ENCODE measurements around the gene STIM1. TPM values are rescaled to one million over a fixed set of nuclear protein-coding genes. Genes with fewer than 3 reads are reported as not detected.

The STIM1 gene
- total RNA-seq, 2 experiments from 2014 or later = 62.9 to 68.5 TPM

GRCh38 chr11:3957437-3957836 is 102.0 kb downstream of the STIM1 start:
- Mint-ChIP-seq H3K27me3 (ENCODE audit: low read depth) (no peaks in the 10 kb centered on the region), H3K9me3 (no peaks in the 10 kb centered on the region), H3K4me1 (ENCODE audit: low read depth) (peaks cover 81% of the 10 kb centered on the region), H3K4me3 (no peak overlapping the region), H3K27ac (peak overlapping the region; percentile 54), H3K36me3 (ENCODE audit: low read depth) (no peaks in the 10 kb centered on the region)
- CTCF ChIA-PET = interaction anchor here (0.6 to 1.0 kb wide), 2 partner anchors 11 to 105 kb away, joined by 3 read pairs; no protein-coding TSS in a partner anchor
- no peak for DNase-seq
- intact Hi-C loops (cut with micrococcal nuclease) = no loop called here

- CTCF ChIA-PET = interaction anchor here (1.0 to 4.6 kb wide), 4 partner anchors 10 to 109 kb away, joined by 3 to 17 read pairs (median 4); partner anchors contain the start of gene STIM1
- intact Hi-C loops (cut with micrococcal nuclease) = loop anchor here (2.0 kb wide), 1 partner anchor 15 kb away; no protein-coding TSS in a partner anchor
- Mint-ChIP-seq H3K4me3 (no peak overlapping the region), H3K4me1 (ENCODE audit: low read depth) (peaks cover 79% of the 10 kb centered on the region), H3K9me3 (no peaks in the 10 kb centered on the region), H3K27me3 (ENCODE audit: low read depth) (no peaks in the 10 kb centered on the region), H3K27ac (no peak overlapping the region), H3K36me3 (ENCODE audit: low read depth) (no peaks in the 10 kb centered on the region)
- DNase-seq = no peak
Measured at GRCh38 chr11:3958281-3958680, 102.8 kb downstream of the STIM1 start.

GRCh38 chr11:3959015-3959902 is 103.8 kb downstream of the STIM1 start:
- Mint-ChIP-seq H3K27ac (no peak overlapping the region), H3K27me3 (ENCODE audit: low read depth) (no peaks in the 10 kb centered on the region), H3K4me3 (no peak overlapping the region), H3K36me3 (ENCODE audit: low read depth) (no peaks in the 10 kb centered on the region), H3K9me3 (no peaks in the 10 kb centered on the region), H3K4me1 (ENCODE audit: low read depth) (peaks cover 79% of the 10 kb centered on the region)
- intact Hi-C loops (cut with micrococcal nuclease) = loop anchor here (1.0 to 2.0 kb wide), 3 partner anchors 10 to 16 kb away; no protein-coding TSS in a partner anchor
- CTCF ChIA-PET = interaction anchor here (0.6 to 4.6 kb wide), 10 partner anchors 9 to 117 kb away, joined by 3 to 17 read pairs (median 4); partner anchors contain the start of gene STIM1
- no peak for DNase-seq

- H3K36me3 Mint-ChIP-seq (ENCODE audit: low read depth) = no peaks in the 10 kb centered on the region
- no peak for DNase-seq
- CTCF ChIA-PET = interaction anchor here (0.6 to 4.6 kb wide), 8 partner anchors 9 to 110 kb away, joined by 3 to 17 read pairs (median 6); partner anchors contain the start of gene STIM1
- no peaks in the 10 kb centered on the region for H3K27me3 Mint-ChIP-seq (ENCODE audit: low read depth)
- intact Hi-C loops (cut with micrococcal nuclease) = loop anchor here (1.0 to 2.0 kb wide), 3 partner anchors 9 to 17 kb away; no protein-coding TSS in a partner anchor
- no peaks in the 10 kb centered on the region for H3K9me3 Mint-ChIP-seq
- H3K4me3 Mint-ChIP-seq = no peak overlapping the region
- no peak overlapping the region for H3K27ac Mint-ChIP-seq
- peaks cover 74% of the 10 kb centered on the region for H3K4me1 Mint-ChIP-seq (ENCODE audit: low read depth)
Measured at GRCh38 chr11:3959903-3960265, 104.4 kb downstream of the STIM1 start.

- H3K4me1 Mint-ChIP-seq (ENCODE audit: low read depth) = peaks cover 79% of the 10 kb centered on the region
- H3K27me3 Mint-ChIP-seq (ENCODE audit: low read depth) = no peaks in the 10 kb centered on the region
- H3K4me3 Mint-ChIP-seq = no peak overlapping the region
- H3K9me3 Mint-ChIP-seq = no peaks in the 10 kb centered on the region
- no peaks in the 10 kb centered on the region for H3K36me3 Mint-ChIP-seq (ENCODE audit: low read depth)
- CTCF ChIA-PET = interaction anchor here (2.3 to 4.6 kb wide), 2 partner anchors 108 to 113 kb away, joined by 7 to 17 read pairs; partner anchors contain the start of gene STIM1
- intact Hi-C loops (cut with micrococcal nuclease) = no loop called here
- DNase-seq = no peak
- H3K27ac Mint-ChIP-seq = no peak overlapping the region
Measured at GRCh38 chr11:3962406-3962840, 107.0 kb downstream of the STIM1 start.

GRCh38 chr11:3964056-3964455 is 108.6 kb downstream of the STIM1 start:
- peaks cover 11% of the 10 kb centered on the region for H3K36me3 Mint-ChIP-seq (ENCODE audit: low read depth)
- H3K27ac Mint-ChIP-seq = no peak overlapping the region
- no peak overlapping the region for H3K4me3 Mint-ChIP-seq
- intact Hi-C loops (cut with micrococcal nuclease) = no loop called here
- H3K4me1 Mint-ChIP-seq (ENCODE audit: low read depth) = peaks cover 82% of the 10 kb centered on the region
- H3K9me3 Mint-ChIP-seq = no peaks in the 10 kb centered on the region
- DNase-seq = no peak
- CTCF ChIA-PET = no interaction called here
- H3K27me3 Mint-ChIP-seq (ENCODE audit: low read depth) = no peaks in the 10 kb centered on the region

GRCh38 chr11:3964935-3965604 is 109.6 kb downstream of the STIM1 start:
- DNase-seq = no peak
- H3K4me3 Mint-ChIP-seq = no peak overlapping the region

GRCh38 chr11:3967695-3968094 is 112.2 kb downstream of the STIM1 start:
- H3K4me1 Mint-ChIP-seq (ENCODE audit: low read depth) = peaks cover 86% of the 10 kb centered on the region
- CTCF ChIA-PET = interaction anchor here (0.8 to 5.6 kb wide), 3 partner anchors 10 to 113 kb away, joined by 3 to 26 read pairs (median 12); partner anchors contain the start of gene STIM1
- H3K36me3 Mint-ChIP-seq (ENCODE audit: low read depth) = peaks cover 18% of the 10 kb centered on the region
- no peak for DNase-seq
- peak overlapping the region; percentile 37 for H3K27ac Mint-ChIP-seq
- H3K27me3 Mint-ChIP-seq (ENCODE audit: low read depth) = no peaks in the 10 kb centered on the region
- no peaks in the 10 kb centered on the region for H3K9me3 Mint-ChIP-seq
- no peak overlapping the region for H3K4me3 Mint-ChIP-seq
- intact Hi-C loops (cut with micrococcal nuclease) = no loop called here

More at GRCh38 chr11:3964935-3965604, 109.6 kb downstream of the STIM1 start:
- intact Hi-C loops (cut with micrococcal nuclease) = no loop called here
- Mint-ChIP-seq H3K27ac (no peak overlapping the region), H3K36me3 (ENCODE audit: low read depth) (peaks cover 16% of the 10 kb centered on the region), H3K4me1 (ENCODE audit: low read depth) (peaks cover 83% of the 10 kb centered on the region), H3K9me3 (no peaks in the 10 kb centered on the region), H3K27me3 (ENCODE audit: low read depth) (no peaks in the 10 kb centered on the region)
- CTCF ChIA-PET = interaction anchor here (5.6 kb wide), 1 partner anchor 110 kb away, joined by 26 read pairs; the partner anchor contains the start of gene STIM1

GRCh38 chr11:3969200-3969599 is 113.7 kb downstream of the STIM1 start:
- intact Hi-C loops (cut with micrococcal nuclease) = loop anchor here (1.0 kb wide), 4 partner anchors 10 to 115 kb away; no protein-coding TSS in a partner anchor
- CTCF ChIA-PET = interaction anchor here (0.6 to 5.6 kb wide), 5 partner anchors 10 to 119 kb away, joined by 3 to 26 read pairs (median 4); partner anchors contain the start of gene STIM1
- H3K9me3 Mint-ChIP-seq = no peaks in the 10 kb centered on the region
- peak overlapping the region; percentile 28 for H3K4me3 Mint-ChIP-seq
- H3K4me1 Mint-ChIP-seq (ENCODE audit: low read depth) = peaks cover 79% of the 10 kb centered on the region
- peaks cover 24% of the 10 kb centered on the region for H3K36me3 Mint-ChIP-seq (ENCODE audit: low read depth)
- DNase-seq = no peak
- no peaks in the 10 kb centered on the region for H3K27me3 Mint-ChIP-seq (ENCODE audit: low read depth)
- H3K27ac Mint-ChIP-seq = peak overlapping the region; percentile 88

- no peaks in the 10 kb centered on the region for H3K9me3 Mint-ChIP-seq
- DNase-seq = peak; percentile 53
- intact Hi-C loops (cut with micrococcal nuclease) = loop anchor here (1.0 kb wide), 5 partner anchors 10 to 115 kb away; no protein-coding TSS in a partner anchor
Measured at GRCh38 chr11:3969613-3970012, 114.1 kb downstream of the STIM1 start.

GRCh38 chr11:3970108-3970507 is 114.6 kb downstream of the STIM1 start:
- Mint-ChIP-seq H3K27me3 (ENCODE audit: low read depth) (no peaks in the 10 kb centered on the region), H3K36me3 (ENCODE audit: low read depth) (peaks cover 24% of the 10 kb centered on the region)
- peak; percentile 58 for DNase-seq

More at GRCh38 chr11:3969613-3970012, 114.1 kb downstream of the STIM1 start:
- Mint-ChIP-seq H3K4me1 (ENCODE audit: low read depth) (peaks cover 78% of the 10 kb centered on the region), H3K27ac (peak overlapping the region; percentile 88), H3K27me3 (ENCODE audit: low read depth) (no peaks in the 10 kb centered on the region), H3K36me3 (ENCODE audit: low read depth) (peaks cover 24% of the 10 kb centered on the region), H3K4me3 (peak overlapping the region; percentile 28)
- CTCF ChIA-PET = interaction anchor here (0.6 to 5.6 kb wide), 6 partner anchors 10 to 119 kb away, joined by 3 to 26 read pairs (median 4); partner anchors contain the start of gene STIM1

More at GRCh38 chr11:3970108-3970507, 114.6 kb downstream of the STIM1 start:
- H3K9me3 Mint-ChIP-seq = no peaks in the 10 kb centered on the region
- H3K4me3 Mint-ChIP-seq = peak overlapping the region; percentile 28
- H3K4me1 Mint-ChIP-seq (ENCODE audit: low read depth) = peaks cover 78% of the 10 kb centered on the region
- intact Hi-C loops (cut with micrococcal nuclease) = loop anchor here (1.0 kb wide), 1 partner anchor 23 kb away; no protein-coding TSS in a partner anchor
- peak overlapping the region; percentile 88 for H3K27ac Mint-ChIP-seq
- CTCF ChIA-PET = interaction anchor here (0.7 to 5.6 kb wide), 7 partner anchors 9 to 127 kb away, joined by 3 to 26 read pairs (median 3); partner anchors contain the start of gene STIM1

All from activated naive CD4-positive, alpha-beta T cell treated with anti-CD3 and anti-CD28 coated beads for 36 hours (primary cell).